ENCODE results near the gene TFPI.

TFPI gene

GRCh38 chr2:187422282-187422681 lies 132.0 kb downstream of the TFPI start:
- no peak for DNase-seq (ENCODE audit: low read depth in 2 of 3, low spot score in 2 of 3)

- DNase-seq (ENCODE audit: low read depth in 2 of 3, low spot score in 2 of 3) = no peak
Observed at GRCh38 chr2:187421519-187421918, 132.7 kb downstream of the TFPI start.

DNA sequence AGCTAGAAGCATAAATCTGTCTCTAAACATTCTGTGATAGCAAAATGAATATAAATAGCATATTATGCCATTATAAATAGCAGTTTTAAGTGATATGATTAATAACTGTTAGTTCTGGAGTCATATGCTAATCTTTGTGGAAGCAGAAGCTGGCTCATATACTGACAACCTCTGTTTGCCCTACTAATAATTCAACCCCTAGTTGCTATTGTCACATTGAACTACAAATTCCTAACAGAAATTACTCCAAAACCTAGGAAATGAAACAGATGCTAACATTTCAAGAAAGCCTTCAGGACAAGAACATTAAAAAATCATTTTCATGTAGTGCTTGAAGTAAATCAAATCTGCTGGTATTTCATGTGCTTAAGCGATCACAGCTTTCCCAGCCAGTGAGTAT lies 134.4 kb downstream of the TFPI start:
- DNase-seq (ENCODE audit: low read depth in 2 of 3, low spot score in 2 of 3) = no peak

DNA sequence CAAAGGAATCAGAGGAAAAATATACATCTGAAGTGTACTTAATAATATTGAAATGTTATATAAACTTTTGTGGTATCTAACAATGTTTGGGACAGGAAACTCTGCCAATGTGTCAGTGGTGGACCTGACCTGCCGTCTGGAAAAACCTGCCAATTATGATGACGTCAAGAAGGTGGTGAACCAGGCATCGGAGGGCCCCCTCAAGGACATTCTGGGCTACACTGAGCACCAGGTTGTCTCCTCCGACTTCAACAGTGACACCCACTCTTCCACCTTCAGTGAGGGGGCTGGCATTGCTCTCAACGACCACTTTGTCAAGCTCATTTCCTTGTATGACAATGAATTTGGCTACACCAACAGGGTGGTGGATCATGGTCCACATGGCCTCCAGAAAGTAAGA lies 138.8 kb downstream of the TFPI start:
- DNase-seq (ENCODE audit: low read depth in 2 of 3, low spot score in 2 of 3) = no peak
